Keratinocyte (primary cell): ENCODE data around the gene PRXL2B.

Source experiments
- CTCF ChIP-seq, 3 experiments: IDR thresholded peaks in 1 of 3; conservative IDR thresholded peaks in 1 of 3; optimal IDR thresholded peaks in 1 of 3; 2 replicates in 2 of 3; 3 replicates in 1 of 3; pipeline versions ENCODE3 to v1.5.1; 2011; ENCODE audit warnings: low read length in 3 of 3, mild to moderate bottlenecking in 3 of 3, moderate library complexity in 2 of 3, control low read depth in 1 of 3, inconsistent platforms in 1 of 3; ENCODE audit not compliant: insufficient read depth in 2 of 3; ENCODE audit errors: extremely low read depth in 1 of 3
- EZH2 ChIP-seq: IDR thresholded peaks from one replicate; pipeline ENCODE4 v1.6.1; 2012; ENCODE audit warnings: inconsistent platforms, mild to moderate bottlenecking, low read length, moderate library complexity

GRCh38 chr1:2574350-2574749 lies 12.2 kb upstream of the PRXL2B start:
- no peak for TF ChIP-seq CTCF (optimal IDR thresholded peaks at IDR 0.05 in 1 of 3, IDR thresholded peaks at IDR 0.05 in 1 of 3, conservative IDR thresholded peaks at IDR 0.05 in 1 of 3; ENCODE audit: extremely low read depth in 1 of 3, insufficient read depth in 2 of 3, low read length in 3 of 3)
- no peak for TF ChIP-seq EZH2
